Rectal smooth muscle tissue (tissue), 1 donor: ENCODE data around the gene RASL10B.
"Not testable (repeated sequence)": the region's sequence is repeated elsewhere in the genome, so short reads cannot be mapped to it uniquely, and the experiment has no call there.

ENCODE experiments used
- H3K27ac ChIP-seq: one replicate; pipeline ENCODE4 v1.7.0; 2013; ENCODE audit warnings: low read depth, low read length, inconsistent platforms
- H3K27me3 ChIP-seq: one replicate; pipeline ENCODE4 v1.7.0; 2013; ENCODE audit warnings: low read length; ENCODE audit not compliant: control insufficient read depth, insufficient read depth
- H3K36me3 ChIP-seq: one replicate; pipeline ENCODE4 v1.7.0; 2013; ENCODE audit warnings: low read length; ENCODE audit not compliant: control insufficient read depth, insufficient read depth
- H3K4me1 ChIP-seq: one replicate; pipeline ENCODE4 v1.7.0; 2013; ENCODE audit warnings: low read length; ENCODE audit not compliant: control insufficient read depth, insufficient read depth
- H3K4me3 ChIP-seq: one replicate; pipeline ENCODE4 v1.7.0; 2013; ENCODE audit warnings: low read length
- H3K9ac ChIP-seq: one replicate; pipeline ENCODE4 v1.7.0; 2013; ENCODE audit warnings: low read length

RASL10B gene, protein sequence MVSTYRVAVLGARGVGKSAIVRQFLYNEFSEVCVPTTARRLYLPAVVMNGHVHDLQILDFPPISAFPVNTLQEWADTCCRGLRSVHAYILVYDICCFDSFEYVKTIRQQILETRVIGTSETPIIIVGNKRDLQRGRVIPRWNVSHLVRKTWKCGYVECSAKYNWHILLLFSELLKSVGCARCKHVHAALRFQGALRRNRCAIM

DNA sequence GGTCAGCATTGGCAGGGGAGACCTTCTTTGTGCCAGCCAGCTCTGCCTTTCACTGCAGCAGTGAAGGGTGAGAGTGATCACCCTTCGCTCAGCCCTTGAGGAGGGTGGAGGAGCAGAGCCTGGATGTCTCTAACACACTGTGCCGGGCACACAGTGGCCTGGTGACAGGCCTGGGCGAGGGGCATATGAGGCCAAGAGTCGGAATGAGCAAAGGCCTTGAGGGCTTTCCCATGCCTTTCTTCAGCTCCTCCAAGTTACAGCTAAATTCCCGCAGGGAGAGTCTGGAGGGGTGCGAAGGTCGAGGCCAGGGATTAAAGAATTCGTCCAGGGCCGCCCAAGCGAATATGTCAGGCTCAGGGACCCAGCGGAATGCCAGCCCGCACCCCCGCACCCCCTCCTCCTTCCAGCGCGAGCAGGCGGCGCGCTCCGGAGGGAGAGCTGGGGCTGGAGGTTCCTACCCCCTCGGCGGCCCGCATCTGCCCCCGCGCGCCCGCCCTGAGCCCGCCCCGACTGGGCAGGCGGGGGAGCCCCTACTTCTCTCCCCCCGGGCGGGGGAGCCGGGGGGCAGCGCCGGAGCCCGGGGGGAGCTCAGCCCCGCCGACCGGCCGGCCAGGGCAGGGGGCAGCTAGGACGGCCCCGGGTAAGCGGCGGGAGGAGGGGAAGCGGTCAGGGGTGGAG is at the start of gene RASL10B:
Gene RASL10B, plus strand, starts transcription at position 401 of the 678 bp plus-strand sequence. CDS start 3,546 bp downstream, outside the sequence.
- no peaks in the 10 kb centered on the region for H3K36me3 ChIP-seq
- peaks cover 9% of the 10 kb centered on the region for H3K4me1 ChIP-seq
- peak within 1 kb of the TSS; percentile 60 for H3K4me3 ChIP-seq
- H3K9ac ChIP-seq: no peak within 1 kb of the TSS
- H3K27ac ChIP-seq: no peak within 1 kb of the TSS
- no peaks in the 10 kb centered on the region for H3K27me3 ChIP-seq

GRCh38 chr17:35683591-35683990 is 47.8 kb upstream of the RASL10B start:
- H3K4me3 ChIP-seq: no peak overlapping the region
- H3K27me3 ChIP-seq: no peaks in the 10 kb centered on the region
- no peak overlapping the region for H3K27ac ChIP-seq
- H3K4me1 ChIP-seq: no peaks in the 10 kb centered on the region
- peaks cover 13% of the 10 kb centered on the region for H3K36me3 ChIP-seq
- H3K9ac ChIP-seq: no peak overlapping the region

DNA sequence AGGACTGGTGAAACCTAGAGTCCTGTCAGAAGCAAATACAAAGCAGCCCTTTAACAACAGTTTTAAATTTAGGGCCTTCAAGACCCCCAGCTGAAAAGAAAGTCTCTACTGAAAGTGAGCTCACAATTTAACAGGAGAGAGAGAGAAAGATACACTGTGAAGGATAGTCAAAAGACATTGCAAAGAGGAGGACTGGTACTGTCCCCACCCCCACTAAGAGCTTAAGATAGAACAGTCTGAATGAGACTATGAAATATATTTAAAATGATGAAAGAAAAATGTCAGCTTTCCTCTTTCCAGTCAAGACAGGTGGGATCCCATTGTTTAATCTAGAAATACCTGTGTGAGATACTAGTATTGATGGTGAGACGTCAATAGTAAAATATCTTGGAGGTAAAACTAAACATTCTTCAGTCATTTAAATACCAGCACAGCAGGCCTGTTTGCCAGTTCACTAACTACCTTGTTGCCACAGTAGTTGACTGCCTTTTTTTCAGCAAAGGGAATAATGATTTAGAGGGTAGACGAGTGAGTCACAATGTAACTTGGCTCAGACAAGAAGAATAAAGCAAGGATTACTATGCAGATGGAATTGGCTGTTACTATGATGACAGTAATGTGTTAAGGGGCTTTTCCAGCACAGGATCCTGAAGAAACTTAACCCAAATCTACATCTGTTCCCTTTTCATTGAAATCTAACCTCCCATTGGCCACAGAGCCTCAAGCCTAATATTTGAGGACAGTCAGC is 47.2 kb upstream of the RASL10B start:
- no peaks in the 10 kb centered on the region for H3K27me3 ChIP-seq
- no peak overlapping the region for H3K4me3 ChIP-seq
- H3K9ac ChIP-seq: no peak overlapping the region
- H3K36me3 ChIP-seq: peaks cover 13% of the 10 kb centered on the region
- H3K4me1 ChIP-seq: no peaks in the 10 kb centered on the region
- H3K27ac ChIP-seq: no peak overlapping the region

DNA sequence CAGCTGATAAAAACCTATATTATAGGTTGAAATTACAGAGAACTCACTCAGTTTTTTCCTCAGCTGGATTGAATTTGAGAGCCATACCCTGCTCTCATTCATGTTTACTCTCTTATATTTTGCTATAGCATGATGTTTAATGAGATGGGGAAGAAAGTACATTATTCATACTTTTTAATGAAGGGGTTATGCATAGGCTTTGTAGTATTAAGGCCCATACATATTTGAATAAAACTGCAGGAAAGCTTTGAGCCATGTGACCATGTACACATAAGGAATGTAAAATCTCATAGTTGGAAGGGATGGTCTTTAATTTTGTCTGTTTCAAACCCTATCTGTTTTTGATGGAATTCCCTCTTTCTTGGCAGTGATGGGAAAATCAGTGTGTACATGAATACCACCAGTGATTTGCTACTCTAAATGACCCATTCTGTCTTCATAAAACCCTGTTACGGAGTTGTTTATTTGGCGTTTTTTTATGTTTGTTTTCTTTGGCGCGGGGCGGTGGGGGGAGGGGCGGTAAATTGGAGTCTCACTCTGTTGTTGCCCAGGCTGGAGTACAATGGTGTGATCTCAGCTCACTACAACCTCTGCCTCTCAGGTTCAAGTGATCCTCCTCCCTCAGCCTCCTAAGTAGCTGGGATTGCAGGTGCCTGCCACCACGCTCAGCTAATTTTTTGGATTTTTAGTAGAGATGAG is 38.8 kb upstream of the RASL10B start:
- H3K9ac ChIP-seq: no peak overlapping the region
- H3K4me3 ChIP-seq: no peak overlapping the region
- peaks cover 26% of the 10 kb centered on the region for H3K36me3 ChIP-seq
- no peak overlapping the region for H3K27ac ChIP-seq
- H3K4me1 ChIP-seq: no peaks in the 10 kb centered on the region
- no peaks in the 10 kb centered on the region for H3K27me3 ChIP-seq

- H3K27me3 ChIP-seq: no peaks in the 10 kb centered on the region
- H3K4me3 ChIP-seq: no peak overlapping the region
- H3K9ac ChIP-seq: no peak overlapping the region
- no peak overlapping the region for H3K27ac ChIP-seq
- peaks cover 26% of the 10 kb centered on the region for H3K36me3 ChIP-seq
- no peaks in the 10 kb centered on the region for H3K4me1 ChIP-seq
Observed at GRCh38 chr17:35693662-35694061, 37.8 kb upstream of the RASL10B start.

GRCh38 chr17:35694906-35695305 is 36.5 kb upstream of the RASL10B start:
- Histone ChIP-seq H3K9ac (no peak overlapping the region), H3K4me3 (no peak overlapping the region), H3K4me1 (no peaks in the 10 kb centered on the region), H3K27me3 (no peaks in the 10 kb centered on the region), H3K27ac (no peak overlapping the region), H3K36me3 (peaks cover 24% of the 10 kb centered on the region)

GRCh38 chr17:35695613-35696012 is 35.8 kb upstream of the RASL10B start:
- no peak overlapping the region for H3K4me3 ChIP-seq
- H3K27ac ChIP-seq: no peak overlapping the region
- H3K4me1 ChIP-seq: no peaks in the 10 kb centered on the region
- H3K9ac ChIP-seq: no peak overlapping the region
- H3K27me3 ChIP-seq: no peaks in the 10 kb centered on the region
- peaks cover 18% of the 10 kb centered on the region for H3K36me3 ChIP-seq

GRCh38 chr17:35698800-35699199 is 32.6 kb upstream of the RASL10B start:
- H3K9ac ChIP-seq: no peak overlapping the region
- no peak overlapping the region for H3K27ac ChIP-seq
- H3K36me3 ChIP-seq: peaks cover 11% of the 10 kb centered on the region
- H3K4me1 ChIP-seq: no peaks in the 10 kb centered on the region
- H3K4me3 ChIP-seq: no peak overlapping the region
- no peaks in the 10 kb centered on the region for H3K27me3 ChIP-seq

DNA sequence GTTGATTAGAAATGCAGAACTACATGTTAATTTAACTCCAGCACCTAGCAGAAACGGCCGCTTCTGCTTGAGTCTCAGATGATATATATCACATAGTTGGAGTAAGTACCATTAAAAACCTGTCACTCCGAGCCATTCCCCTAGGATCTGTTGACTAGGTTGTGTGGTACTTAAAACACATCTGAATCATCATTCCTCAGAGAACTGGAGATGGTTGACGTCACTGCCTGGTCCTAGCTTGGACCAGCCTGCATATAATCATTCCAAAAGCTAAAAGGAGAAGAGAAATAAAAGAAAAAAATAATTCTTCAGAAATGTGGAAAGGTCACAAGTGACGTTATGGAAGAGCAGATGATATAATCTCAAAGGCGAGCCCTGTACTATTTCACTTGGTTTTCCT is 31.3 kb upstream of the RASL10B start:
- no peak overlapping the region for H3K4me3 ChIP-seq
- H3K4me1 ChIP-seq: no peaks in the 10 kb centered on the region
- no peak overlapping the region for H3K9ac ChIP-seq
- no peak overlapping the region for H3K27ac ChIP-seq
- H3K27me3 ChIP-seq: no peaks in the 10 kb centered on the region
- peaks cover 6% of the 10 kb centered on the region for H3K36me3 ChIP-seq

DNA sequence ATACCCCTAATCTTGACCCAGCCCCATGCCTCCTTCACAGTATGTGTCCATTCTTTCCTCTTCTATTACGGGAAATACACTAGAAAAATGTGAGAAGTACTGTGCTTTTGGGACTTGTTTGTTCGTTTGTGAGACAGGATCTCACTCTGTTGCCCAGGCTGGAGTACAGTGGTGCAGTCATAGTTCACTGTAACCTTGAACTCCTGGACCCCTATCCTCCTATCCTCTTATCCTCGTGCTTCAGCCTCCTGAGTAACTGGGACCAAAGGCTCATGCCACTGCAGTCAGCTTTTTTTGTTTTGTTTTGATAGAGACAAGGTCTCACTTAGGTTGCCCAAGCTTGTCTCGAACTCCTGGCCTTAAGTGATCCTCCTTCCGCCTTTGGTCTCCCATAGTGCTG is 29.9 kb upstream of the RASL10B start:
- H3K36me3 ChIP-seq: peaks cover 3% of the 10 kb centered on the region
- H3K4me1 ChIP-seq: no peaks in the 10 kb centered on the region
- H3K27me3 ChIP-seq: no peaks in the 10 kb centered on the region
- no peak overlapping the region for H3K27ac ChIP-seq
- H3K9ac ChIP-seq: no peak overlapping the region
- H3K4me3 ChIP-seq: no peak overlapping the region

- not testable (repeated sequence) for H3K4me1 ChIP-seq, H3K27ac ChIP-seq, H3K36me3 ChIP-seq, H3K27me3 ChIP-seq, H3K9ac ChIP-seq, H3K4me3 ChIP-seq
Observed at GRCh38 chr17:35703308-35703707, 28.1 kb upstream of the RASL10B start.

- no peak overlapping the region for H3K4me3 ChIP-seq
Observed at GRCh38 chr17:35705230-35705629, 26.2 kb upstream of the RASL10B start.

More at GRCh38 chr17:35705230-35705629, 26.2 kb upstream of the RASL10B start:
- Histone ChIP-seq H3K4me1 (no peaks in the 10 kb centered on the region), H3K27ac (no peak overlapping the region), H3K9ac (no peak overlapping the region), H3K27me3 (no peaks in the 10 kb centered on the region), H3K36me3 (peaks cover 5% of the 10 kb centered on the region)
